Measurements from ENCODE around the gene SRRM1.

GRCh38 chr1:24713736-24714135 lies 70.6 kb downstream of the SRRM1 start:
- TF ChIP-seq CTCF (optimal IDR thresholded peaks at IDR 0.05 in 1 of 3, IDR thresholded peaks at IDR 0.05 in 1 of 3, conservative IDR thresholded peaks at IDR 0.05 in 1 of 3; ENCODE audit: extremely low read depth in 1 of 3, insufficient read depth in 2 of 3, low read length in 3 of 3) (no peak), EZH2 (IDR thresholded peaks at IDR 0.05; ENCODE audit: low read length) (no peak)
